NT2/D1 (cell line): ENCODE results near the gene ARMC9.

Experiments used
- SUZ12 ChIP-seq: IDR thresholded peaks from 2 replicates; pipeline ENCODE4 v1.6.1; 2011; ENCODE audit not compliant: insufficient read length, insufficient read depth; ENCODE audit errors: extremely low read depth
- YY1 ChIP-seq: IDR thresholded peaks from 2 replicates; pipeline ENCODE4 v1.6.1; 2011; ENCODE audit not compliant: insufficient read length, insufficient read depth
- ZNF274 ChIP-seq: IDR thresholded peaks from 2 replicates; pipeline ENCODE4 v1.6.1; 2011; ENCODE audit warnings: mild to moderate bottlenecking, low read depth, low read length

DNA sequence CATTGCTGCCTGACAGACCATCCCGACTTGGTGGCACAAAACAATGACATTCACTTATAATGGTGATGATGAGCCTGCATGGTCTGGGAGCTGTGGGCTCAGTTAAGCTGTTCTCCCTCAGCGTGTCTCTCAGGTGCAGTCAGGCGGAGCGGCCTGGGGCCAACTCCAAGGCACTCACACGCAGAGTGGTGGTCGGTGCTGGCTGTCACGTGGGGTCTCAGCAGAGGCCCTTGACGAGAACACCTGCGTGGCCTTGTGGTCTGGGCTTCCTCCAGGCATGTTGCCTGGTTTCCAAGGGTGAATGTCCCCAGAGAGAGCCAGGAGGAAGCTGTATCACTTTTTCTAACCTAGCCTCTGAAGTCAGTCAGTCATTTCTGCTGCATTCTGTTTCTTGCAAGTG is 29.8 kb downstream of the ARMC9 start:
- TF ChIP-seq YY1, result no peak
- TF ChIP-seq ZNF274, result no peak
- no peak for TF ChIP-seq SUZ12
